ENCODE results near the gene PLXNA4.

DNA sequence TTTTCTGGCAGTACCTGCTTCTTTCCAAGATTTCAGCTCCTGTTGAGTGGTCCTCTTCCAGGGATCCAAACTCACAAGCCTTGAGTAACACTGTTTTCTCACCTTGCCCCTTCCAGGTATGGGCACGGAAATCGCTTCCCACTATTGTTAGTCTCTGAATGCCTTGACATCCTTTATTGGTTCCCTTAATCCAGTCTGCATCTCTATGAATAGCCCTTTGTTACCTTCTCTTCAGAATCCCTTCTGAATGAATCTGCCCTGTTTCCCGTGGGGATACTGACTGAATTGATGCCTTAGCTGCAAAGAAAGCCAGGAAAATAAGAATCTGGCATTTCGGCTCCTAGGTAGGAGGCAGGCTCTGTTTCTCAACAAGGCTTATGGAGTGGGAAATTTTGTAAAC lies 467.7 kb downstream of the PLXNA4 start:
- no peak for TF ChIP-seq CTCF (IDR thresholded peaks at IDR 0.05)
- no peak for TF ChIP-seq POLR2A (IDR thresholded peaks at IDR 0.05)

All from lower leg skin (tissue), 3 donors.